H1 (cell line): ENCODE data around the gene MBD3L1. TPM values are rescaled to one million over a fixed set of nuclear protein-coding genes. Genes with fewer than 3 reads are reported as not detected.

Experiments
- CTCF ChIA-PET: fragments of 300-600 bp; sonication (Branson Sonifier 250); formaldehyde crosslinking; loops from one replicate; lab custom pipeline; 2021; ENCODE audit not compliant: partially characterized antibody; lab: Charles Lee
- POLR2A ChIA-PET: fragments of 300-600 bp; sonication (Branson Sonifier 250); formaldehyde crosslinking; loops from one replicate; lab custom pipeline; 2021; ENCODE audit warnings: inconsistent platforms; ENCODE audit not compliant: partially characterized antibody; lab: Charles Lee
- DNase-seq, 2 experiments: peaks; one replicate each; pipeline versions ENCODE4 v3.0.0 to v3.0.0-alpha.2; 2010 to 2022; ENCODE audit warnings: low spot score in 2 of 2, low read depth in 1 of 2, mixed read lengths in 1 of 2
- FAIRE-seq: peaks from 2 replicates; lab custom pipeline; 2011; peaks lifted over from hg19 to GRCh38; lab: Jason Lieb, UNC
- H2AFZ ChIP-seq: 2 replicates; pipeline ENCODE4 v1.8.1; 2012; ENCODE audit warnings: low read length, inconsistent platforms
- H2AK5ac ChIP-seq: 2 replicates; pipeline ENCODE4 v1.6.1; 2013; ENCODE audit warnings: low read depth, low read length
- H2BK120ac ChIP-seq: replicated peaks from 2 replicates; pipeline ENCODE3; 2013; ENCODE audit warnings: low read depth, low read length, inconsistent platforms
- H2BK12ac ChIP-seq: 2 replicates; pipeline ENCODE4 v1.6.1; 2013; ENCODE audit warnings: low read depth, low read length
- H2BK15ac ChIP-seq: 2 replicates; pipeline ENCODE4 v1.6.1; 2013; ENCODE audit warnings: low read length
- H2BK20ac ChIP-seq: 2 replicates; pipeline ENCODE4 v1.6.1; 2013; ENCODE audit warnings: low read length
- H2BK5ac ChIP-seq: 2 replicates; pipeline ENCODE4 v1.6.1; 2013; ENCODE audit warnings: low read depth, low read length
- H3K14ac ChIP-seq: 2 replicates; pipeline ENCODE4 v1.6.1; 2013; ENCODE audit warnings: inconsistent platforms; ENCODE audit not compliant: insufficient read length
- H3K18ac ChIP-seq: 2 replicates; pipeline ENCODE4 v1.6.1; 2013; ENCODE audit warnings: low read length; ENCODE audit errors: extremely low read depth
- H3K23ac ChIP-seq: 2 replicates; pipeline ENCODE4 v1.6.1; 2013; ENCODE audit warnings: inconsistent platforms; ENCODE audit not compliant: insufficient read length
- H3K23me2 ChIP-seq: 2 replicates; pipeline ENCODE4 v1.6.1; 2013; ENCODE audit warnings: low read depth, low read length
- H3K27ac ChIP-seq: 2 replicates; pipeline ENCODE4 v1.6.1; 2011; ENCODE audit warnings: low read depth, low read length, inconsistent platforms
- H3K27me3 ChIP-seq, 4 experiments: replicated peaks in 1 of 4; 1 replicate in 1 of 4; 2 replicates in 3 of 4; pipeline versions ENCODE4 v1.6.1 to v1.8.1; 2011 to 2013; ENCODE audit warnings: low read length in 3 of 4, mild to moderate bottlenecking in 3 of 4, inconsistent platforms in 2 of 4, mixed read lengths in 2 of 4, moderate library complexity in 1 of 4; ENCODE audit not compliant: control insufficient read depth in 3 of 4, insufficient read depth in 3 of 4; ENCODE audit errors: extremely low read depth in 1 of 4
- H3K36me3 ChIP-seq, 4 experiments: 2 replicates each; pipeline versions ENCODE4 v1.6.1 to v1.8.1; 2011 to 2013; ENCODE audit warnings: mild to moderate bottlenecking in 4 of 4, low read length in 3 of 4, moderate library complexity in 2 of 4, control low read depth in 1 of 4, inconsistent platforms in 1 of 4; ENCODE audit not compliant: insufficient read depth in 4 of 4, control insufficient read depth in 2 of 4
- H3K4ac ChIP-seq: replicated peaks from 2 replicates; pipeline ENCODE3; 2013; ENCODE audit warnings: low read length, low read depth, mixed read lengths, inconsistent platforms; ENCODE audit not compliant: insufficient read length
- H3K4me1 ChIP-seq, 4 experiments: replicated peaks in 1 of 4; 1 replicate in 1 of 4; 2 replicates in 3 of 4; pipeline versions ENCODE4 v1.6.1 to v1.8.1; 2011 to 2013; ENCODE audit warnings: low read length in 3 of 4, inconsistent platforms in 2 of 4, mixed read lengths in 1 of 4; ENCODE audit not compliant: insufficient read depth in 4 of 4, control insufficient read depth in 3 of 4
- H3K4me2 ChIP-seq, 2 experiments: 2 replicates each; pipeline versions ENCODE4 v1.6.1 to v1.8.1; 2011 to 2013; ENCODE audit warnings: low read depth in 2 of 2, low read length in 2 of 2, control low read depth in 1 of 2, inconsistent platforms in 1 of 2, mild to moderate bottlenecking in 1 of 2; ENCODE audit not compliant: insufficient read depth in 1 of 2
- H3K4me3 ChIP-seq, 4 experiments: fragments of 200-600, 300-600 bp in 1 of 4; sonication (generic), shearing (Covaris generic), sonication (Bioruptor Twin) in 1 of 4; 2 replicates each; pipeline versions ENCODE4 v1.5.1 to v1.8.1; 2011 to 2016; ENCODE audit warnings: low read length in 4 of 4, low read depth in 3 of 4, control low read depth in 2 of 4, inconsistent platforms in 2 of 4, mild to moderate bottlenecking in 2 of 4, mixed read lengths in 1 of 4, moderate library complexity in 1 of 4; ENCODE audit not compliant: insufficient read depth in 2 of 4; ENCODE audit errors: extremely low read depth in 1 of 4
- H3K56ac ChIP-seq: replicated peaks from 2 replicates; pipeline ENCODE3; 2013; ENCODE audit warnings: low read depth, mild to moderate bottlenecking, mixed read lengths, low read length, inconsistent platforms; ENCODE audit not compliant: insufficient read length
- H3K79me1 ChIP-seq: 2 replicates; pipeline ENCODE4 v1.6.1; 2013; ENCODE audit warnings: low read depth, low read length, control low read depth
- H3K79me2 ChIP-seq, 2 experiments: 2 replicates each; pipeline versions ENCODE4 v1.6.1 to v1.8.1; 2012 to 2013; ENCODE audit warnings: low read length in 2 of 2, mild to moderate bottlenecking in 2 of 2, inconsistent platforms in 1 of 2; ENCODE audit not compliant: insufficient read depth in 2 of 2, control insufficient read depth in 1 of 2
- H3K9ac ChIP-seq, 4 experiments: replicated peaks in 1 of 4; 1 replicate in 1 of 4; 2 replicates in 3 of 4; pipeline versions ENCODE4 v1.6.1 to v1.8.1; 2011 to 2013; ENCODE audit warnings: low read depth in 3 of 4, low read length in 3 of 4, control low read depth in 2 of 4, mild to moderate bottlenecking in 2 of 4, moderate library complexity in 2 of 4, inconsistent platforms in 1 of 4; ENCODE audit errors: extremely low read depth in 1 of 4
- H3K9me3 ChIP-seq, 2 experiments: 2 replicates each; pipeline versions ENCODE4 v1.6.1 to v1.8.1; 2012 to 2013; ENCODE audit warnings: mild to moderate bottlenecking in 2 of 2, moderate library complexity in 2 of 2, control low read depth in 1 of 2, inconsistent platforms in 1 of 2, low read depth in 1 of 2, low read length in 1 of 2, mixed read lengths in 1 of 2; ENCODE audit not compliant: insufficient read depth in 2 of 2
- H4K20me1 ChIP-seq, 2 experiments: replicated peaks in 1 of 2; 2 replicates each; pipeline versions ENCODE3 to v1.8.1; 2011 to 2013; ENCODE audit warnings: inconsistent platforms in 2 of 2, low read length in 2 of 2, mild to moderate bottlenecking in 1 of 2; ENCODE audit not compliant: insufficient read depth in 2 of 2, control insufficient read depth in 1 of 2
- H4K5ac ChIP-seq: 2 replicates; pipeline ENCODE4 v1.6.1; 2013; ENCODE audit warnings: low read length, low read depth, mixed read lengths, inconsistent platforms; ENCODE audit not compliant: insufficient read length
- H4K8ac ChIP-seq: 2 replicates; pipeline ENCODE4 v1.8.0; 2013; ENCODE audit warnings: mild to moderate bottlenecking, moderate library complexity, low read length, inconsistent platforms; ENCODE audit not compliant: insufficient read depth; ENCODE audit errors: extremely low read depth
- H4K91ac ChIP-seq: replicated peaks from 2 replicates; pipeline ENCODE3; 2013; ENCODE audit warnings: low read length, mixed read lengths, inconsistent platforms; ENCODE audit not compliant: insufficient read length
- JUND ChIP-seq: IDR thresholded peaks from 2 replicates; pipeline ENCODE4 v1.6.1; 2011; ENCODE audit warnings: mild to moderate bottlenecking, improper control_type of control experiment, low read length
- MAX ChIP-seq: IDR thresholded peaks from 2 replicates; pipeline ENCODE4 v1.6.1; 2012; ENCODE audit warnings: inconsistent platforms
- RXRA ChIP-seq: IDR thresholded peaks from 2 replicates; pipeline ENCODE4 v1.6.1; 2011; ENCODE audit warnings: low read depth, mild to moderate bottlenecking, low read length, moderate library complexity; ENCODE audit not compliant: insufficient read depth
- WGBS, 2 experiments: shearing (Covaris generic) in 1 of 2; methylation state at CpG; one replicate each; pipeline versions ENCODE4 v1.1.6 to v1.1.7; 2013 to 2015; ENCODE audit warnings: low lambda C conversion rate in 2 of 2, mixed read lengths in 2 of 2, inconsistent platforms in 1 of 2, low coverage in 1 of 2, missing lambda C conversion rate in 1 of 2; ENCODE audit not compliant: insufficient replicate concordance in 2 of 2, insufficient coverage in 1 of 2, insufficient read length in 1 of 2; ENCODE audit errors: extremely low coverage in 1 of 2, missing lambda C conversion rate in 1 of 2; 5-methylcytosine and 5-hydroxymethylcytosine counted together
- polyA plus RNA-seq, 7 experiments: library from polyadenylated mRNA; depleted of rRNA in 3 of 7; stranded (reverse) in 5 of 7; unstranded in 2 of 7; fragments of >200 nt in 5 of 7; fragments of 200-250 nt in 2 of 7; gene quantifications; 1 replicate in 5 of 7; 2 replicates in 1 of 7; 4 replicates in 1 of 7; pipeline versions ENCODE4 v1.2.1 to v1.2.3, GENCODE V29; 2011 to 2013; ENCODE audit warnings: missing spikeins in 2 of 7, mixed read lengths in 2 of 7
- total RNA-seq: library from RNA; stranded (reverse); fragmentation: NEBNext Ultra II Directional; extraction: Animal tissue kit (Norgen Biotek cat#: 25700); gene quantifications from 2 replicates; pipeline ENCODE4 v1.2.1, GENCODE V29; 2021

MBD3L1 gene
- total and polyA plus RNA-seq, 2 of the 8 experiments (the other 6 are each of a cell fraction or from before 2014, with no cell fraction given): not detected

DNA sequence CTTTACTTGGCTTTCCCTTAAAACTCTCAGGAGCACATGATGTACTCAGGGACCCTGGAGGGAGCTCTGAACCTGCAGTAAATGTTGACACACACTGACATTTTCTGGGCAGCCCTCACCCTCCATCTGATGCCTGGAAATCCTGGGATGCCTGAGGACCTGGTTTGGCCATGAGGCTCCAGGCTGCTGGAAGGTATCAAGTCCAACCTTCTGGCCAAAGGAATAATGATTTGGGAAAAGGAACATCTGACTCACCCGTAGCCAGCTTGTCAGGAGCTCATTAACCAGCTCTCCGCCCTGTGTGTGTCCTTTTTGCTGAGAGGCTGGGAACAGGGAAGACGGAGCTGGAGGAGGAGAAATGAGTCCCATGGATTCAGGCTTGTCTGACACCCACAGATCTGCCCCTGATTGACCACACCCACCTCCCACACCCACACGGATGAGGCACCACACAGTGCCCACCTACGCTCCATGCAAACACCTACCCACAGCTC, 10.4 kb upstream of the MBD3L1 start:
- H2BK5ac ChIP-seq: no peak overlapping the region
- ChIA-PET POLR2A (no interaction called here), CTCF (no interaction called here)
- H3K4me2 ChIP-seq: no peak overlapping the region
- H3K36me3 ChIP-seq: peaks cover 4 to 86% (median 39%) of the 10 kb centered on the region in 4 experiments; a peak in 6 of 8 replicates
- H3K9me3 ChIP-seq: peaks cover 20 to 35% of the 10 kb centered on the region in 2 experiments; a peak in 3 of 4 replicates
- no peak overlapping the region for H2AFZ ChIP-seq
- FAIRE-seq: no peak
- H2AK5ac ChIP-seq: no peak overlapping the region
- H2BK12ac ChIP-seq: no peak overlapping the region
- no peaks in the 10 kb centered on the region for H3K23me2 ChIP-seq
- no peak for DNase-seq
- no peak overlapping the region for H2BK120ac ChIP-seq
- H3K9ac ChIP-seq: no peak overlapping the region
- H3K4me1 ChIP-seq: no peaks in the 10 kb centered on the region
- H3K18ac ChIP-seq: no peak overlapping the region
- H2BK15ac ChIP-seq: no peak overlapping the region
- H3K4me3 ChIP-seq: no peak overlapping the region
- H3K27me3 ChIP-seq: no peaks in the 10 kb centered on the region
- H3K27ac ChIP-seq: no peak overlapping the region
- H4K91ac ChIP-seq: no peak overlapping the region
- H3K79me1 ChIP-seq: no peaks in the 10 kb centered on the region
- H3K14ac ChIP-seq: no peak overlapping the region
- H3K79me2 ChIP-seq: no peaks in the 10 kb centered on the region
- no peak overlapping the region for H3K56ac ChIP-seq
- no peak overlapping the region for H2BK20ac ChIP-seq
- no peak overlapping the region for H4K8ac ChIP-seq
- H4K20me1 ChIP-seq: no peaks in the 10 kb centered on the region
- H3K23ac ChIP-seq: no peak overlapping the region
- H3K4ac ChIP-seq: no peak overlapping the region
- 95% methylated on average over 5 of the region's 5 CpGs; no CpG with 5 or more reads in 1 of the 2 experiments for WGBS, 2 experiments
- no peak overlapping the region for H4K5ac ChIP-seq
- TF ChIP-seq MAX (no peak), JUND (no peak), RXRA (no peak)
